HUES48 (cell line): ENCODE measurements around the gene C2CD2.
"Not testable (repeated sequence)": the region's sequence is repeated elsewhere in the genome, so short reads cannot be mapped to it uniquely, and the experiment has no call there.

Experiments
- H3K27ac ChIP-seq: one replicate; pipeline ENCODE4 v1.7.0; 2013; ENCODE audit warnings: low read depth, low read length, inconsistent platforms
- H3K27me3 ChIP-seq: 2 replicates; pipeline ENCODE4 v1.6.1; 2013; ENCODE audit warnings: mild to moderate bottlenecking, low read length; ENCODE audit not compliant: control insufficient read depth, insufficient read depth
- H3K36me3 ChIP-seq: 2 replicates; pipeline ENCODE4 v1.6.1; 2013; ENCODE audit warnings: low read length; ENCODE audit not compliant: control insufficient read depth, insufficient read depth
- H3K4me1 ChIP-seq: 2 replicates; pipeline ENCODE4 v1.6.1; 2013; ENCODE audit warnings: mild to moderate bottlenecking, low read length; ENCODE audit not compliant: control insufficient read depth, insufficient read depth
- H3K4me3 ChIP-seq: 2 replicates; pipeline ENCODE4 v1.5.1; 2013; ENCODE audit warnings: mild to moderate bottlenecking, low read depth, low read length
- H3K9ac ChIP-seq: 2 replicates; pipeline ENCODE4 v1.6.1; 2013; ENCODE audit warnings: mild to moderate bottlenecking, low read depth, low read length, moderate library complexity
- H3K9me3 ChIP-seq: 2 replicates; pipeline ENCODE4 v1.6.1; 2013; ENCODE audit warnings: low read length; ENCODE audit not compliant: control insufficient read depth, insufficient read depth

Gene C2CD2

GRCh38 chr21:41953831-41954653 is at the start of gene C2CD2:
Gene C2CD2, minus strand, starts transcription at chr21:41954018. Its CDS starts 370 bp downstream, at chr21:41953648.
- Histone ChIP-seq H3K9me3 (no peaks in the 10 kb centered on the region), H3K27ac (no peak within 1 kb of the TSS), H3K4me3 (peak within 1 kb of the TSS; percentile 67), H3K4me1 (peaks cover 28% of the 10 kb centered on the region), H3K36me3 (no peaks in the 10 kb centered on the region), H3K27me3 (peaks cover 21% of the 10 kb centered on the region), H3K9ac (peak within 1 kb of the TSS; percentile 79)

- Histone ChIP-seq H3K9me3 (no peaks in the 10 kb centered on the region), H3K4me3 (no peak overlapping the region), H3K9ac (no peak overlapping the region), H3K27me3 (no peaks in the 10 kb centered on the region), H3K36me3 (peaks cover 22% of the 10 kb centered on the region), H3K4me1 (no peaks in the 10 kb centered on the region), H3K27ac (no peak overlapping the region)
Observed at GRCh38 chr21:42003051-42003461, 49.2 kb upstream of the C2CD2 start.

GRCh38 chr21:42002421-42002958 is 48.7 kb upstream of the C2CD2 start:
- Histone ChIP-seq H3K4me3 (no peak overlapping the region), H3K27ac (no peak overlapping the region), H3K9me3 (0 out of 2 replicates have a peak, but pooled peaks cover 4% of the 10 kb centered on the region), H3K9ac (no peak overlapping the region), H3K27me3 (no peaks in the 10 kb centered on the region), H3K4me1 (no peaks in the 10 kb centered on the region), H3K36me3 (peaks cover 20% of the 10 kb centered on the region)

- H3K4me1 ChIP-seq = no peaks in the 10 kb centered on the region
Observed at GRCh38 chr21:42001781-42002180, 48.0 kb upstream of the C2CD2 start.

GRCh38 chr21:42000908-42001307 is 47.1 kb upstream of the C2CD2 start:
- Histone ChIP-seq H3K9ac (no peak overlapping the region), H3K27me3 (no peaks in the 10 kb centered on the region), H3K36me3 (peaks cover 26% of the 10 kb centered on the region), H3K27ac (no peak overlapping the region), H3K4me1 (no peaks in the 10 kb centered on the region), H3K4me3 (no peak overlapping the region), H3K9me3 (peaks cover 7% of the 10 kb centered on the region)

More at GRCh38 chr21:42001781-42002180, 48.0 kb upstream of the C2CD2 start:
- H3K27ac ChIP-seq = no peak overlapping the region
- H3K9me3 ChIP-seq = 0 out of 2 replicates have a peak, but pooled peaks cover 4% of the 10 kb centered on the region
- H3K36me3 ChIP-seq = peaks cover 25% of the 10 kb centered on the region
- H3K9ac ChIP-seq = no peak overlapping the region
- no peak overlapping the region for H3K4me3 ChIP-seq
- no peaks in the 10 kb centered on the region for H3K27me3 ChIP-seq

GRCh38 chr21:41997657-41998056 is 43.8 kb upstream of the C2CD2 start:
- H3K27me3 ChIP-seq = no peaks in the 10 kb centered on the region
- peaks cover 41% of the 10 kb centered on the region for H3K36me3 ChIP-seq
- no peak overlapping the region for H3K4me3 ChIP-seq
- H3K4me1 ChIP-seq = no peaks in the 10 kb centered on the region
- peaks cover 16% of the 10 kb centered on the region for H3K9me3 ChIP-seq
- no peak overlapping the region for H3K9ac ChIP-seq
- no peak overlapping the region for H3K27ac ChIP-seq

GRCh38 chr21:41995577-41995976 is 41.8 kb upstream of the C2CD2 start:
- H3K9me3 ChIP-seq = peaks cover 16% of the 10 kb centered on the region
- H3K36me3 ChIP-seq = peaks cover 47% of the 10 kb centered on the region
- no peak overlapping the region for H3K9ac ChIP-seq
- no peak overlapping the region for H3K27ac ChIP-seq
- H3K4me3 ChIP-seq = no peak overlapping the region
- H3K27me3 ChIP-seq = no peaks in the 10 kb centered on the region
- H3K4me1 ChIP-seq = no peaks in the 10 kb centered on the region

GRCh38 chr21:41994613-41995012 is 40.8 kb upstream of the C2CD2 start:
- not testable (repeated sequence) for H3K4me1 ChIP-seq, H3K9ac ChIP-seq, H3K4me3 ChIP-seq, H3K27me3 ChIP-seq, H3K27ac ChIP-seq
- Histone ChIP-seq H3K36me3 (peaks cover 50% of the 10 kb centered on the region), H3K9me3 (peaks cover 16% of the 10 kb centered on the region)

- peaks cover 50% of the 10 kb centered on the region for H3K36me3 ChIP-seq
- H3K27ac ChIP-seq = no peak overlapping the region
Observed at GRCh38 chr21:41993744-41994143, 39.9 kb upstream of the C2CD2 start.

GRCh38 chr21:41992576-41992975 is 38.8 kb upstream of the C2CD2 start:
- H3K4me1 ChIP-seq = no peaks in the 10 kb centered on the region
- no peaks in the 10 kb centered on the region for H3K27me3 ChIP-seq
- H3K9me3 ChIP-seq = peaks cover 12% of the 10 kb centered on the region
- peaks cover 47% of the 10 kb centered on the region for H3K36me3 ChIP-seq
- no peak overlapping the region for H3K9ac ChIP-seq
- H3K4me3 ChIP-seq = no peak overlapping the region
- H3K27ac ChIP-seq = no peak overlapping the region

More at GRCh38 chr21:41993744-41994143, 39.9 kb upstream of the C2CD2 start:
- no peak overlapping the region for H3K4me3 ChIP-seq
- no peaks in the 10 kb centered on the region for H3K27me3 ChIP-seq
- H3K9ac ChIP-seq = no peak overlapping the region
- peaks cover 16% of the 10 kb centered on the region for H3K9me3 ChIP-seq
- H3K4me1 ChIP-seq = no peaks in the 10 kb centered on the region

GRCh38 chr21:41991659-41992058 is 37.8 kb upstream of the C2CD2 start:
- Histone ChIP-seq H3K4me1 (no peaks in the 10 kb centered on the region), H3K27ac (no peak overlapping the region), H3K9me3 (peaks cover 12% of the 10 kb centered on the region), H3K4me3 (no peak overlapping the region), H3K36me3 (peaks cover 40% of the 10 kb centered on the region), H3K27me3 (no peaks in the 10 kb centered on the region), H3K9ac (no peak overlapping the region)
